Suprapubic skin (tissue), 3 donors: ENCODE measurements around the gene CD14.

ENCODE experiments used
- CTCF ChIP-seq, 2 donors: fragments of 200-600 bp in 1 of 2; fragments of 450-650 bp in 1 of 2; sonication (generic) in 1 of 2; IDR thresholded peaks; one replicate each; pipeline ENCODE4 v1.5.1; 2016 to 2019; ENCODE audit warnings: antibody characterized with exemption in 2 of 2, mild to moderate bottlenecking in 1 of 2, moderate library complexity in 1 of 2
- POLR2A ChIP-seq, 2 donors: fragments of 450-650 bp; IDR thresholded peaks; one replicate each; pipeline ENCODE4 v1.6.1; 2017; ENCODE audit warnings: antibody characterized with exemption in 2 of 2, mild to moderate bottlenecking in 2 of 2, moderate library complexity in 2 of 2

GRCh38 chr5:140677947-140678346 lies 45.0 kb upstream of the CD14 start:
- TF ChIP-seq CTCF (IDR thresholded peaks at IDR 0.05), result no peak
- no peak for TF ChIP-seq POLR2A (IDR thresholded peaks at IDR 0.05)
